Neural cell (in vitro differentiated cells): ENCODE data around the gene OTUD5. TPM values are rescaled to one million over a fixed set of nuclear protein-coding genes. Genes with fewer than 3 reads are reported as not detected.

Experiments
- H2AFZ ChIP-seq: fragments of 200-600, 300-800 bp; sonication (generic), shearing (Covaris generic); 2 replicates; pipeline ENCODE4 v1.6.0; 2014; ENCODE audit warnings: low read depth, mild to moderate bottlenecking, antibody characterized with exemption, low read length, moderate library complexity
- H3F3A ChIP-seq: fragments of 200-600 bp; shearing (Covaris generic); 2 replicates; pipeline ENCODE4 v1.6.1; 2016; ENCODE audit warnings: mild to moderate bottlenecking, moderate library complexity, mixed read lengths, antibody characterized with exemption, low read length; ENCODE audit not compliant: insufficient read depth, poor library complexity, severe bottlenecking
- H3K27ac ChIP-seq: fragments of 200-600, 300-800 bp; sonication (generic), shearing (Covaris generic); 2 replicates; pipeline ENCODE4 v1.5.1; 2014; ENCODE audit warnings: mild to moderate bottlenecking, low read length, moderate library complexity
- H3K27me3 ChIP-seq: fragments of 300-800, 200-600 bp; sonication (generic), shearing (Covaris generic); 2 replicates; pipeline ENCODE4 v1.6.0; 2014; ENCODE audit warnings: mild to moderate bottlenecking, low read depth, low read length, moderate library complexity; ENCODE audit not compliant: insufficient read depth
- H3K36me3 ChIP-seq: fragments of 300-800, 200-600 bp; sonication (generic), shearing (Covaris generic); 2 replicates; pipeline ENCODE4 v1.5.1; 2014; ENCODE audit warnings: mild to moderate bottlenecking, antibody characterized with exemption, low read length, moderate library complexity; ENCODE audit not compliant: insufficient read depth
- H3K4me2 ChIP-seq: fragments of 300-800, 200-600 bp; sonication (generic), shearing (Covaris generic); 2 replicates; pipeline ENCODE4 v1.6.0; 2014; ENCODE audit warnings: mild to moderate bottlenecking, low read length
- H3K4me3 ChIP-seq: fragments of 300-800, 200-600 bp; sonication (generic), shearing (Covaris generic); 2 replicates; pipeline ENCODE4 v1.5.1; 2014; ENCODE audit warnings: mild to moderate bottlenecking, low read length, moderate library complexity
- H3K79me2 ChIP-seq: fragments of 200-600 bp; shearing (Covaris generic); replicated peaks from 2 replicates; pipeline ENCODE4 v1.6.0; 2014; ENCODE audit warnings: mild to moderate bottlenecking, low read length, moderate library complexity; ENCODE audit not compliant: insufficient read depth
- H3K9ac ChIP-seq: fragments of 300-800, 200-600 bp; sonication (generic), shearing (Covaris generic); 2 replicates; pipeline ENCODE4 v1.6.1; 2016; ENCODE audit warnings: mild to moderate bottlenecking, low read length, mixed read lengths
- H3K9me2 ChIP-seq: fragments of 200-600 bp; shearing (Covaris generic); 2 replicates; pipeline ENCODE4 v1.6.1; 2016; ENCODE audit warnings: mild to moderate bottlenecking, low read length, mixed read lengths; ENCODE audit not compliant: insufficient read depth
- H3K9me3 ChIP-seq: fragments of 200-600, 300-800 bp; sonication (generic), shearing (Covaris generic); 2 replicates; pipeline ENCODE4 v1.6.1; 2016; ENCODE audit warnings: mild to moderate bottlenecking, mixed run types, low read length, moderate library complexity, mixed read lengths
- H4K20me1 ChIP-seq: fragments of 200-600 bp; shearing (Covaris generic); 2 replicates; pipeline ENCODE4 v1.6.1; 2016; ENCODE audit warnings: mild to moderate bottlenecking, mixed run types; ENCODE audit not compliant: insufficient read depth
- EP300 ChIP-seq: fragments of 450-650 bp; conservative IDR thresholded peaks from 2 replicates; pipeline ENCODE4 v1.6.1; 2014; ENCODE audit warnings: antibody characterized with exemption, mild to moderate bottlenecking, moderate library complexity; ENCODE audit not compliant: poor library complexity, severe bottlenecking
- EZH2 ChIP-seq: fragments of 200-600, 300-800 bp; shearing (Covaris generic), sonication (generic); IDR thresholded peaks from 2 replicates; pipeline ENCODE4 v1.6.1; 2014; ENCODE audit warnings: antibody characterized with exemption, low read length, borderline replicate concordance, mild to moderate bottlenecking; ENCODE audit not compliant: insufficient read depth, poor library complexity, severe bottlenecking
- MXI1 ChIP-seq: fragments of 450-650 bp; conservative IDR thresholded peaks from 2 replicates; pipeline ENCODE4 v1.6.1; 2014; ENCODE audit warnings: antibody characterized with exemption, mild to moderate bottlenecking; ENCODE audit not compliant: poor library complexity, severe bottlenecking
- POLR2AphosphoS5 ChIP-seq: IDR thresholded peaks from 2 replicates; pipeline ENCODE4 v1.6.1; 2012
- RAD21 ChIP-seq: fragments of 450-650 bp; conservative IDR thresholded peaks from 2 replicates; pipeline ENCODE4 v1.6.1; 2014; ENCODE audit warnings: antibody characterized with exemption, mild to moderate bottlenecking, moderate library complexity
- SMC3 ChIP-seq: fragments of 450-650 bp; conservative IDR thresholded peaks from 2 replicates; pipeline ENCODE4 v1.6.1; 2014; ENCODE audit warnings: antibody characterized with exemption, mild to moderate bottlenecking, moderate library complexity; ENCODE audit not compliant: poor library complexity
- TAF1 ChIP-seq: IDR thresholded peaks from 2 replicates; pipeline ENCODE4 v1.6.1; 2012; ENCODE audit warnings: low read depth
- polyA minus RNA-seq: library from RNA; depleted of rRNA, polyadenylated mRNA; stranded (reverse); fragments of >200 nt; gene quantifications from 2 replicates; pipeline ENCODE4 v1.2.3, GENCODE V29; 2014
- polyA plus RNA-seq: library from polyadenylated mRNA; depleted of rRNA; stranded (reverse); fragments of >200 nt; gene quantifications from 2 replicates; pipeline ENCODE4 v1.2.3, GENCODE V29; 2014
- TF ChIP-seq, protein P1 (sequence below): IDR thresholded peaks from 2 replicates; pipeline ENCODE4 v1.6.1; 2012; ENCODE audit warnings: borderline replicate concordance
- TF ChIP-seq, protein P2 (sequence below): fragments of 450-650 bp; IDR thresholded peaks from 2 replicates; pipeline ENCODE4 v1.5.1; 2014; ENCODE audit warnings: antibody characterized with exemption, mild to moderate bottlenecking, moderate library complexity; ENCODE audit not compliant: poor library complexity, severe bottlenecking

The OTUD5 gene, protein sequence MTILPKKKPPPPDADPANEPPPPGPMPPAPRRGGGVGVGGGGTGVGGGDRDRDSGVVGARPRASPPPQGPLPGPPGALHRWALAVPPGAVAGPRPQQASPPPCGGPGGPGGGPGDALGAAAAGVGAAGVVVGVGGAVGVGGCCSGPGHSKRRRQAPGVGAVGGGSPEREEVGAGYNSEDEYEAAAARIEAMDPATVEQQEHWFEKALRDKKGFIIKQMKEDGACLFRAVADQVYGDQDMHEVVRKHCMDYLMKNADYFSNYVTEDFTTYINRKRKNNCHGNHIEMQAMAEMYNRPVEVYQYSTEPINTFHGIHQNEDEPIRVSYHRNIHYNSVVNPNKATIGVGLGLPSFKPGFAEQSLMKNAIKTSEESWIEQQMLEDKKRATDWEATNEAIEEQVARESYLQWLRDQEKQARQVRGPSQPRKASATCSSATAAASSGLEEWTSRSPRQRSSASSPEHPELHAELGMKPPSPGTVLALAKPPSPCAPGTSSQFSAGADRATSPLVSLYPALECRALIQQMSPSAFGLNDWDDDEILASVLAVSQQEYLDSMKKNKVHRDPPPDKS
- 34.3 and 35.9 TPM in 2 replicates for polyA plus RNA-seq
- polyA minus RNA-seq, result 34.8 and 35.0 TPM in 2 replicates

DNA sequence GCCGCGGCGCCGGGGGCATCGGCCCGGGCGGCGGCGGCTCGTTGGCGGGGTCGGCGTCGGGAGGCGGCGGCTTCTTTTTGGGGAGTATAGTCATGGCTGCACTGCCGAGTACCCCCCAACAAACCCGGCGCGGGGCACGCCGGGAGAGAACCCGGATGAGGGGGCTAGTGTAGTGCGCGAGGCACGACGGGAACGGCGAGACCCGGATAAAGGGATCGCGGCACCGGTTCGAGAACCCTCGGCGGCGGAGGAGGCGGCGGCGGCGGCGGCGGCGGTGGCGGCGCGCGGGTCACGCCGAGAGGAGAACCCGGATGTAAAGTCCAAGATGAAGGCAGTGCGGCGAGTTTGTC is at the start of gene OTUD5:
OTUD5 (minus strand) TSS at position 131 of the 350 bp plus-strand sequence; CDS start at position 94, 37 bp downstream.
- H3K4me3 ChIP-seq, result peak within 1 kb of the TSS; percentile 76
- no peaks in the 10 kb centered on the region for H3K27me3 ChIP-seq
- no peaks in the 10 kb centered on the region for H3K9me2 ChIP-seq
- peak within 1 kb of the TSS; percentile 96 for H3K27ac ChIP-seq
- no peaks in the 10 kb centered on the region for H3K36me3 ChIP-seq
- no peaks in the 10 kb centered on the region for H3K9me3 ChIP-seq
- peaks cover 25% of the 10 kb centered on the region for H3K79me2 ChIP-seq
- peak within 1 kb of the TSS; percentile 40 for H2AFZ ChIP-seq
- H3K9ac ChIP-seq, result peak within 1 kb of the TSS; percentile 87
- H3K4me2 ChIP-seq, result peak within 1 kb of the TSS; percentile 51
- no peaks in the 10 kb centered on the region for H4K20me1 ChIP-seq
- TF ChIP-seq POLR2AphosphoS5 (peak; percentile 29), RAD21 (no peak)
- H3F3A ChIP-seq, result no peaks in the 10 kb centered on the region

DNA sequence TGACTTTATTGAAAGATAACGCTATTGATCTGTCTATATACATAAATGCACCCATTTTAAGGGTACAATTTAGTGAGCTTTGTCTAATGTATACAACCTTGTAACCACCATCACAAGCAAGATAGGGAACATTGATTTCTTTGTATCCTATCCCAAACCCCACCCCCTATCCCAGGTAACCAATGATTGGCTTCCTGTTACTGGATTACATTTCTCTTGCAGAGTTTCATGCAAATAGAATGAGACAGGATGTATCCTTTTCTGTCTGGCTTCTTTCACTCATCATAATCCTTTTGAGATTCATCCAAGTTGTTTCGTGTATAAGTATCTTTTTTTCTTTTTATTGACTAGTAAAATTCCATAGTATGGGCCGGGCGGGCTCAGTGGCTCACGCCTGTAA is 46.3 kb upstream of the OTUD5 start:
- Histone ChIP-seq H4K20me1 (no peaks in the 10 kb centered on the region), H3K27me3 (no peaks in the 10 kb centered on the region), H3K4me2 (no peak overlapping the region), H3K9me2 (no peaks in the 10 kb centered on the region), H3K9me3 (no peaks in the 10 kb centered on the region), H3K79me2 (peaks cover 13% of the 10 kb centered on the region), H3K36me3 (no peaks in the 10 kb centered on the region), H3K9ac (no peak overlapping the region), H3K4me3 (no peak overlapping the region), H3F3A (no peaks in the 10 kb centered on the region), H3K27ac (no peak overlapping the region), H2AFZ (no peak overlapping the region)
- TF ChIP-seq, protein P1, sequence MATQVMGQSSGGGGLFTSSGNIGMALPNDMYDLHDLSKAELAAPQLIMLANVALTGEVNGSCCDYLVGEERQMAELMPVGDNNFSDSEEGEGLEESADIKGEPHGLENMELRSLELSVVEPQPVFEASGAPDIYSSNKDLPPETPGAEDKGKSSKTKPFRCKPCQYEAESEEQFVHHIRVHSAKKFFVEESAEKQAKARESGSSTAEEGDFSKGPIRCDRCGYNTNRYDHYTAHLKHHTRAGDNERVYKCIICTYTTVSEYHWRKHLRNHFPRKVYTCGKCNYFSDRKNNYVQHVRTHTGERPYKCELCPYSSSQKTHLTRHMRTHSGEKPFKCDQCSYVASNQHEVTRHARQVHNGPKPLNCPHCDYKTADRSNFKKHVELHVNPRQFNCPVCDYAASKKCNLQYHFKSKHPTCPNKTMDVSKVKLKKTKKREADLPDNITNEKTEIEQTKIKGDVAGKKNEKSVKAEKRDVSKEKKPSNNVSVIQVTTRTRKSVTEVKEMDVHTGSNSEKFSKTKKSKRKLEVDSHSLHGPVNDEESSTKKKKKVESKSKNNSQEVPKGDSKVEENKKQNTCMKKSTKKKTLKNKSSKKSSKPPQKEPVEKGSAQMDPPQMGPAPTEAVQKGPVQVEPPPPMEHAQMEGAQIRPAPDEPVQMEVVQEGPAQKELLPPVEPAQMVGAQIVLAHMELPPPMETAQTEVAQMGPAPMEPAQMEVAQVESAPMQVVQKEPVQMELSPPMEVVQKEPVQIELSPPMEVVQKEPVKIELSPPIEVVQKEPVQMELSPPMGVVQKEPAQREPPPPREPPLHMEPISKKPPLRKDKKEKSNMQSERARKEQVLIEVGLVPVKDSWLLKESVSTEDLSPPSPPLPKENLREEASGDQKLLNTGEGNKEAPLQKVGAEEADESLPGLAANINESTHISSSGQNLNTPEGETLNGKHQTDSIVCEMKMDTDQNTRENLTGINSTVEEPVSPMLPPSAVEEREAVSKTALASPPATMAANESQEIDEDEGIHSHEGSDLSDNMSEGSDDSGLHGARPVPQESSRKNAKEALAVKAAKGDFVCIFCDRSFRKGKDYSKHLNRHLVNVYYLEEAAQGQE, result no peak

DNA sequence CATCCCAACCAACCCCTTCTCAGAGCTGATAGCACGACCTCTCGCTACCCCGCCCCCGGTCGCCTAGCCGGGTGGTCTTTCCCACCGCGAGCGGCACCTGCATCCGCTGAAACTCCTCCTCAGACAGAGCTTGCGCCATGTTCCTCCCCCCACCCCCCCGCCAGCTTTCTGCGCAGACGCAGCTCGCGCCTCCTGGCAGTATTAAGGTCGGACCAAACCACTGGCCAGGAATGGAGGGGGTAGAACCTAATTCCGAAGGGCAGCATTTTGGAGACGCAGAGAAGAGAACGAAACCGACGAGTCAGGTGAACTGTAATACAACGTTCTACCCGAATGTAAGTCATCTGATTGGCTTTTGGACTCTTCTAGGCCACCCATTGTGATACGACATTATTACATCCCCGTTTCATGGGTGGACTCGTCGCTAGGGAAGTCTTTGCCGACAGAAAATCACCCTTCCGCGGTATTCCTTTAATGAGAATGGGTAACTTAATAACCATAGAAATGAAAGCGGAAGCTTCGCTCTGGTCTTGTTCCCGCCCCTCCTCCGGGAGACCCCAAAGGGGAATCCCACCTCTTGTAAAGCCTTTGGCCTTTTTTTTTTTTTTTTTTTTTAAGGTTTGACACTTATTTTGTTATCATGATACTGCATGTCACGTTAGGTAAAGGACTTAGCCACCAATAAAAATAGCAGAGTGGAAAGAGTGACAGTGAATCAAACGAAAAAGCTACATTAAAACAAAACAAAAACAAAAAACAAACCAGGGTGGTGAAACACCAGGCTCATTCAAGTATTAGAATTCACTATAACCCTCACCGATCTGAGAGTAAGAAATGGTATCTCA is 44.9 kb upstream of the OTUD5 start, which contains the start of gene GRIPAP1:
GRIPAP1 (minus strand) TSS at position 174 of the 845 bp plus-strand sequence; CDS start at position 139, 35 bp downstream.
- Histone ChIP-seq H3K27me3 (no peaks in the 10 kb centered on the region), H3K27ac (peak within 1 kb of the TSS; percentile 85), H2AFZ (peak within 1 kb of the TSS; percentile 27), H3F3A (no peaks in the 10 kb centered on the region), H3K4me2 (peak within 1 kb of the TSS; percentile 39), H3K36me3 (no peaks in the 10 kb centered on the region), H3K9ac (peak within 1 kb of the TSS; percentile 89), H3K9me2 (no peaks in the 10 kb centered on the region), H3K9me3 (no peaks in the 10 kb centered on the region), H3K4me3 (peak within 1 kb of the TSS; percentile 80), H4K20me1 (no peaks in the 10 kb centered on the region), H3K79me2 (peaks cover 13% of the 10 kb centered on the region)
- TF ChIP-seq, protein P2, sequence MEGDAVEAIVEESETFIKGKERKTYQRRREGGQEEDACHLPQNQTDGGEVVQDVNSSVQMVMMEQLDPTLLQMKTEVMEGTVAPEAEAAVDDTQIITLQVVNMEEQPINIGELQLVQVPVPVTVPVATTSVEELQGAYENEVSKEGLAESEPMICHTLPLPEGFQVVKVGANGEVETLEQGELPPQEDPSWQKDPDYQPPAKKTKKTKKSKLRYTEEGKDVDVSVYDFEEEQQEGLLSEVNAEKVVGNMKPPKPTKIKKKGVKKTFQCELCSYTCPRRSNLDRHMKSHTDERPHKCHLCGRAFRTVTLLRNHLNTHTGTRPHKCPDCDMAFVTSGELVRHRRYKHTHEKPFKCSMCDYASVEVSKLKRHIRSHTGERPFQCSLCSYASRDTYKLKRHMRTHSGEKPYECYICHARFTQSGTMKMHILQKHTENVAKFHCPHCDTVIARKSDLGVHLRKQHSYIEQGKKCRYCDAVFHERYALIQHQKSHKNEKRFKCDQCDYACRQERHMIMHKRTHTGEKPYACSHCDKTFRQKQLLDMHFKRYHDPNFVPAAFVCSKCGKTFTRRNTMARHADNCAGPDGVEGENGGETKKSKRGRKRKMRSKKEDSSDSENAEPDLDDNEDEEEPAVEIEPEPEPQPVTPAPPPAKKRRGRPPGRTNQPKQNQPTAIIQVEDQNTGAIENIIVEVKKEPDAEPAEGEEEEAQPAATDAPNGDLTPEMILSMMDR, result no peak
- TF ChIP-seq TAF1 (peak; percentile 95), SMC3 (no peak), EP300 (no peak), POLR2AphosphoS5 (peak; percentile 91), MXI1 (peak; percentile 5), RAD21 (no peak), EZH2 (no peak)
- TF ChIP-seq, protein P1, result peak; percentile 84
